Type B pancreatic cell (in vitro differentiated cells): Measurements from ENCODE around the gene CADPS. TPM values are rescaled to one million over a fixed set of nuclear protein-coding genes. Genes with fewer than 3 reads are reported as not detected.

ENCODE experiments used
- DNase-seq: peaks from one replicate; pipeline ENCODE4 v3.0.0; 2021; ENCODE audit warnings: mixed read lengths; ENCODE audit not compliant: unreplicated experiment; ENCODE audit errors: extremely low spot score
- H3K27ac Mint-ChIP-seq: 2 replicates; pipeline ENCODE4 v1.8.0; 2021; ENCODE audit warnings: mild to moderate bottlenecking, mixed read lengths
- H3K27me3 Mint-ChIP-seq: 2 replicates; pipeline ENCODE4 v1.8.0; 2021; ENCODE audit warnings: mixed read lengths
- H3K36me3 Mint-ChIP-seq: 2 replicates; pipeline ENCODE4 v1.8.0; 2021; ENCODE audit warnings: mixed read lengths
- H3K4me1 Mint-ChIP-seq: one replicate; pipeline ENCODE4 v1.8.0; 2021; ENCODE audit warnings: mixed read lengths; ENCODE audit not compliant: unreplicated experiment
- H3K4me3 Mint-ChIP-seq: 2 replicates; pipeline ENCODE4 v1.8.0; 2021; ENCODE audit warnings: mild to moderate bottlenecking, mixed read lengths
- H3K9me3 Mint-ChIP-seq: 2 replicates; pipeline ENCODE4 v1.8.0; 2021; ENCODE audit warnings: mixed read lengths
- CTCF ChIP-seq: fragments of 200-600 bp; sonication (generic); conservative IDR thresholded peaks from 2 replicates; pipeline ENCODE4 v1.5.0; 2021; ENCODE audit warnings: antibody characterized with exemption, mild to moderate bottlenecking
- total RNA-seq: library from RNA; stranded (reverse); gene quantifications from 2 replicates; pipeline ENCODE4 v1.2.1, GENCODE V29; 2021; ENCODE audit warnings: low replicate concordance

CADPS gene
- total RNA-seq, 1 donor from 2014 or later, result 21.6 TPM

- H3K4me1 Mint-ChIP-seq, result peaks cover 12% of the 10 kb centered on the region
- no peak for TF ChIP-seq CTCF
- H3K36me3 Mint-ChIP-seq, result no peaks in the 10 kb centered on the region
- peaks cover 26% of the 10 kb centered on the region for H3K27me3 Mint-ChIP-seq
- H3K9me3 Mint-ChIP-seq, result no peaks in the 10 kb centered on the region
- DNase-seq, result no peak
- H3K4me3 Mint-ChIP-seq, result no peak overlapping the region
- no peak overlapping the region for H3K27ac Mint-ChIP-seq
Measured at GRCh38 chr3:62727536-62727935, 147.7 kb downstream of the CADPS start.

- DNase-seq, result no peak
- Mint-ChIP-seq H3K36me3 (no peaks in the 10 kb centered on the region), H3K4me3 (no peak overlapping the region), H3K9me3 (no peaks in the 10 kb centered on the region), H3K4me1 (peaks cover 12% of the 10 kb centered on the region), H3K27ac (no peak overlapping the region), H3K27me3 (peaks cover 26% of the 10 kb centered on the region)
- TF ChIP-seq CTCF, result no peak
Measured at GRCh38 chr3:62724503-62724902, 150.7 kb downstream of the CADPS start.

DNA sequence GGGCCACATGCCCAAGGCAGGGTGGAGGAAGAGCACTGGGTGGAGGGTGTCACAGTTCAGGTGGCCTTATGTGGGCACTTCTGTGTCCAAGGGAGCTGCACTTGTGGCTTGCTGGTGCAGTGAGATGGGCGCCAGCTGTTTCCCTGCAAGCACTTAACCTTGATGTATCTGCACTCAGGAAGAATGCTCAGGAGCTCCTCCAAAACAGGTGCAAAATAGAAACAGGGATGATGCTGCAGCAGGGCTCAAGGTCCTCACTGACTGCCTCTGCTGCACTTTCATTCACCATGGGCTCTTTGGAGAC, 151.3 kb downstream of the CADPS start:
- Mint-ChIP-seq H3K4me3 (no peak overlapping the region), H3K36me3 (no peaks in the 10 kb centered on the region), H3K9me3 (no peaks in the 10 kb centered on the region), H3K27ac (no peak overlapping the region), H3K27me3 (peaks cover 26% of the 10 kb centered on the region), H3K4me1 (peaks cover 14% of the 10 kb centered on the region)
- DNase-seq, result no peak
- no peak for TF ChIP-seq CTCF

DNA sequence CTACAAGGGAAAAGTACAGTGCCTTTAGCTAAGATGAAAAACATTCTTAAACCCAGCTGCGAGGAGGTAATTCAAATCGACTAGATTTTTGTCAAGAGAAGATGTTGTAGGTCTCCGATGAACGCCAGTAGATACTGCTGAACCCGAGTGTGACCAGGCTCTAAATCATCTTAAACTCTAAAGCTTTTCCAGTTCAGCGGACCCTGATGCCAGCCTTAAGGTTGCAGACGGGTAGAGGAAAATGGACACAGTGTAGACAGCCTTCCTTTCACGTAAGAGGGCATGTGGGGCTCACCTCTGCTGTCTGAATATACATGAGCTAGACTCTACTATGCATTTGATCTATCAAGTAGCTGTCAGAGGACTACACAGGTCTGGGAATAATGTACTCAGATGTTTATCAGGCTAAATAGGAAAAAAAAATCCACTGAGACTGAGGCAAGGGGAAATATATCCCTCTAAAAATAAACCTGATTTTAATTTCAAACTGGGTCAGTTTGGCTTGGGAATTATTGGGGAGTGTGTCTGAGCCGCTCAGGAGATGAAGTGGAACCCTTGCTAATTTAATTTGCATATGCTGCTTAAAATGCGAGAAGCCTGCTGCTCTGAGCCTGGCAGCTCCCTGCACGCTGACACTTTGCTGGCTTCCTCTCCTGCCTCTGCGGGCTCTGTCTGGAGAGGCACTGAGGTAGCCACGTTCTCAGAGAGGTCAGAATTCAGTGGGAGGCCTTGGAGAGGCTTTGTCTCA, 151.9 kb downstream of the CADPS start:
- H3K27ac Mint-ChIP-seq, result no peak overlapping the region
- DNase-seq, result no peak
- H3K9me3 Mint-ChIP-seq, result no peaks in the 10 kb centered on the region
- H3K36me3 Mint-ChIP-seq, result no peaks in the 10 kb centered on the region
- TF ChIP-seq CTCF, result no peak
- H3K4me1 Mint-ChIP-seq, result peaks cover 16% of the 10 kb centered on the region
- H3K27me3 Mint-ChIP-seq, result peaks cover 24% of the 10 kb centered on the region
- H3K4me3 Mint-ChIP-seq, result no peak overlapping the region

DNA sequence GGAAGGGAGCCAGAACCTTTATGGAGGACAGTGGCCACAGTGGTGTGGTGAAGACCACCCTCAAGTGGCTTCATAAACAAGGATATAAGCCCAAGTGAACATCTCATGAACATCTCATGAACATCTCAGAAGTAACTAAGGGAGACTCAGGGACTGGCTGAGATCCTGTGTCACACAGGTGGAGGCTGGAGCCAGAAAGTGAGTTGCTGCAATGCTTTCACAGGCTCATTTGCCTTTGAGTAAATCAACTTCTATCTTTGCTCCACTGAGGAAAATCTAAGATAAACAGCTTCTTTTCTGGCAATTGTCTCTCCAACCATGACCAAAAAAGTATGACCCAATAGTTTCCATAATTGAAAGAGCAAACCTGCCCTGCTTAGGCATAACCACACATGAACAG, 152.9 kb downstream of the CADPS start:
- Mint-ChIP-seq H3K27me3 (peaks cover 28% of the 10 kb centered on the region), H3K27ac (no peak overlapping the region), H3K9me3 (no peaks in the 10 kb centered on the region), H3K36me3 (no peaks in the 10 kb centered on the region), H3K4me3 (no peak overlapping the region), H3K4me1 (peaks cover 17% of the 10 kb centered on the region)
- DNase-seq, result no peak
- no peak for TF ChIP-seq CTCF
